Putamen (tissue), 1 donor: Measurements from ENCODE around the gene SLC7A8.

Experiments used
- DNase-seq: peaks from one replicate; pipeline ENCODE4 v3.0.0-alpha.2; 2016; ENCODE audit warnings: low spot score

SLC7A8 gene

GRCh38 chr14:23158779-23159178, 24.7 kb downstream of the SLC7A8 start:
- no peak for DNase-seq

GRCh38 chr14:23154964-23155587, 28.4 kb downstream of the SLC7A8 start:
- peak; percentile 57 for DNase-seq

- DNase-seq: no peak
These were observed 29.3 kb downstream of the SLC7A8 start for GRCh38 chr14:23153851-23154796.

GRCh38 chr14:23151342-23151741, 32.1 kb downstream of the SLC7A8 start:
- no peak for DNase-seq

- no peak for DNase-seq
These were observed 33.7 kb downstream of the SLC7A8 start for GRCh38 chr14:23149745-23150144.

GRCh38 chr14:23148591-23149249, 34.7 kb downstream of the SLC7A8 start:
- no peak for DNase-seq

GRCh38 chr14:23147676-23148075, 35.8 kb downstream of the SLC7A8 start:
- no peak for DNase-seq

- DNase-seq: no peak
These were observed 36.5 kb downstream of the SLC7A8 start for GRCh38 chr14:23146980-23147379.

- DNase-seq: no peak
These were observed 37.0 kb downstream of the SLC7A8 start for GRCh38 chr14:23146351-23146910.

- no peak for DNase-seq
These were observed 37.6 kb downstream of the SLC7A8 start for GRCh38 chr14:23145794-23146350.

- DNase-seq: no peak
These were observed 39.5 kb downstream of the SLC7A8 start for GRCh38 chr14:23143911-23144310.

GRCh38 chr14:23142826-23143225, 40.6 kb downstream of the SLC7A8 start:
- no peak for DNase-seq

GRCh38 chr14:23141706-23142444, 41.6 kb downstream of the SLC7A8 start:
- no peak for DNase-seq

GRCh38 chr14:23140371-23140770, 43.1 kb downstream of the SLC7A8 start:
- DNase-seq: no peak

- DNase-seq: no peak
These were observed 43.6 kb downstream of the SLC7A8 start for GRCh38 chr14:23139874-23140273.

GRCh38 chr14:23137813-23138535, 45.5 kb downstream of the SLC7A8 start:
- DNase-seq: no peak

GRCh38 chr14:23137192-23137812, 46.2 kb downstream of the SLC7A8 start:
- DNase-seq: no peak

- DNase-seq: no peak
These were observed 46.8 kb downstream of the SLC7A8 start for GRCh38 chr14:23136566-23137133.

GRCh38 chr14:23132970-23133369, 50.5 kb downstream of the SLC7A8 start:
- DNase-seq: no peak

- DNase-seq: no peak
These were observed 52.0 kb downstream of the SLC7A8 start for GRCh38 chr14:23131482-23131881.
